ENCODE measurements around the gene HECW1. TPM values are rescaled to one million over a fixed set of nuclear protein-coding genes. Genes with fewer than 3 reads are reported as not detected.

HECW1 gene
- total and polyA plus RNA-seq, 2 donors (not counting 1 experiment from before 2014, with no cell fraction given): not detected

- H3K27ac ChIP-seq (ENCODE audit: low read length in 2 of 2): peak overlapping the region; percentile 19 to 65
- Mint-ChIP-seq H3K27me3 (no peaks in the 10 kb centered on the region), H3K4me3 (peak overlapping the region; percentile 72), H3K4me1 (peaks cover 76% of the 10 kb centered on the region), H3K9me3 (ENCODE audit: insufficient read depth) (no peaks in the 10 kb centered on the region), H3K27ac (peak overlapping the region; percentile 75)
- no peaks in the 10 kb centered on the region for H3K9me3 ChIP-seq (ENCODE audit: control extremely low read depth in 1 of 3, control insufficient read depth in 2 of 3, insufficient read depth in 1 of 3, low read length in 2 of 3)
- WGBS (ENCODE audit: insufficient coverage): 67% methylated on average over 1 of the region's 4 CpGs
- no peaks in the 10 kb centered on the region for H3K27me3 ChIP-seq (replicated peaks in 1 of 4; ENCODE audit: control extremely low read depth in 1 of 4, control insufficient read depth in 3 of 4, insufficient read depth in 4 of 4, low read length in 3 of 4)
- H3K36me3 ChIP-seq (replicated peaks in 1 of 2; ENCODE audit: control extremely low read depth in 1 of 2, control insufficient read depth in 1 of 2, extremely low read depth in 1 of 2, insufficient read depth in 2 of 2, low read length in 1 of 2): peaks cover 1 to 19% of the 10 kb centered on the region in 2 experiments
- peak overlapping the region; percentile 36 for H3K4me2 ChIP-seq (replicated peaks; ENCODE audit: low read depth, low read length, poor library complexity, severe bottlenecking)
- H3K4me3 ChIP-seq (ENCODE audit: control extremely low read depth in 1 of 5, extremely low read depth in 1 of 5, insufficient read depth in 1 of 5, low read depth in 2 of 5, low read length in 4 of 5): peak overlapping the region in 1 of 5 experiments; percentile 12
- intact Hi-C loops (cut with micrococcal nuclease): no loop called here
- no peak for ATAC-seq (ENCODE audit: low read depth)
- H3K9ac ChIP-seq (ENCODE audit: low read length): no peak overlapping the region
- H4K20me1 ChIP-seq (ENCODE audit: control insufficient read depth, insufficient read depth, low read length, poor library complexity, severe bottlenecking): peaks cover 70% of the 10 kb centered on the region
- no peak overlapping the region for H2AFZ ChIP-seq (ENCODE audit: insufficient read depth, low read depth, low read length, poor library complexity, severe bottlenecking)
- H3K4me1 ChIP-seq (ENCODE audit: control insufficient read depth in 2 of 2, insufficient read depth in 2 of 2, low read length in 2 of 2): peaks cover 70 to 87% of the 10 kb centered on the region in 2 donors
- POLR2A ChIA-PET: interaction anchor here (0.7 kb wide), 1 partner anchor 60 kb away, joined by 4 read pairs; no protein-coding TSS in a partner anchor
- CTCF ChIA-PET: interaction anchor here (1.0 to 13.1 kb wide), 4 partner anchors 9 to 138 kb away, joined by 3 to 721 read pairs (median 12); partner anchors contain the start of genes COA1 and STK17A
- peaks cover 100% of the 10 kb centered on the region for H3K79me2 ChIP-seq (ENCODE audit: control insufficient read depth, insufficient read depth, low read length)
- TF ChIP-seq CTCF (IDR thresholded peaks at IDR 0.05) (no peak), EZH2 (IDR thresholded peaks at IDR 0.05; ENCODE audit: borderline replicate concordance, insufficient read depth, low read depth, low read length, poor library complexity, severe bottlenecking) (no peak)
- no peak for DNase-seq
Observed at GRCh38 chr7:43591558-43592180, 479.2 kb downstream of the HECW1 start.

GRCh38 chr7:43592326-43592725 lies 479.9 kb downstream of the HECW1 start:
- H3K27ac Mint-ChIP-seq: peak overlapping the region; percentile 32
- H4K20me1 ChIP-seq (ENCODE audit: control insufficient read depth, insufficient read depth, low read length, poor library complexity, severe bottlenecking): peaks cover 77% of the 10 kb centered on the region
- H3K4me1 ChIP-seq (ENCODE audit: control insufficient read depth in 2 of 2, insufficient read depth in 2 of 2, low read length in 2 of 2): peaks cover 66 to 84% of the 10 kb centered on the region in 2 donors
- no peak for TF ChIP-seq EZH2 (IDR thresholded peaks at IDR 0.05; ENCODE audit: borderline replicate concordance, insufficient read depth, low read depth, low read length, poor library complexity, severe bottlenecking)
- TF ChIP-seq CTCF (IDR thresholded peaks at IDR 0.05): no peak
- no peak overlapping the region for H2AFZ ChIP-seq (ENCODE audit: insufficient read depth, low read depth, low read length, poor library complexity, severe bottlenecking)
- no peaks in the 10 kb centered on the region for H3K9me3 ChIP-seq (ENCODE audit: control extremely low read depth in 1 of 3, control insufficient read depth in 2 of 3, insufficient read depth in 1 of 3, low read length in 2 of 3)
- POLR2A ChIA-PET: interaction anchor here (0.6 kb wide), 1 partner anchor 10 kb away, joined by 4 read pairs; the partner anchor contains the start of gene STK17A
- ATAC-seq (ENCODE audit: low read depth) (no peak), DNase-seq (no peak)
- no peak overlapping the region for H3K4me3 ChIP-seq (ENCODE audit: control extremely low read depth in 1 of 5, extremely low read depth in 1 of 5, insufficient read depth in 1 of 5, low read depth in 2 of 5, low read length in 4 of 5)
- no peaks in the 10 kb centered on the region for H3K9me3 Mint-ChIP-seq (ENCODE audit: insufficient read depth)
- no peak overlapping the region for H3K9ac ChIP-seq (ENCODE audit: low read length)
- H3K36me3 ChIP-seq (replicated peaks in 1 of 2; ENCODE audit: control extremely low read depth in 1 of 2, control insufficient read depth in 1 of 2, extremely low read depth in 1 of 2, insufficient read depth in 2 of 2, low read length in 1 of 2): peaks cover 4 to 26% of the 10 kb centered on the region in 2 experiments
- CTCF ChIA-PET: interaction anchor here (1.3 to 13.1 kb wide), 3 partner anchors 10 to 107 kb away, joined by 3 to 721 read pairs (median 21); partner anchors contain the start of gene STK17A
- peaks cover 71% of the 10 kb centered on the region for H3K4me1 Mint-ChIP-seq
- H3K79me2 ChIP-seq (ENCODE audit: control insufficient read depth, insufficient read depth, low read length): peaks cover 100% of the 10 kb centered on the region
- peak overlapping the region in 1 of 2 donors; percentile 65 for H3K27ac ChIP-seq (ENCODE audit: low read length in 2 of 2)
- H3K27me3 Mint-ChIP-seq: no peaks in the 10 kb centered on the region
- no peaks in the 10 kb centered on the region for H3K27me3 ChIP-seq (replicated peaks in 1 of 4; ENCODE audit: control extremely low read depth in 1 of 4, control insufficient read depth in 3 of 4, insufficient read depth in 4 of 4, low read length in 3 of 4)
- no CpG with 5 or more reads among the region's 3 CpGs for WGBS (ENCODE audit: insufficient coverage)
- peak overlapping the region; percentile 43 for H3K4me2 ChIP-seq (replicated peaks; ENCODE audit: low read depth, low read length, poor library complexity, severe bottlenecking)
- H3K4me3 Mint-ChIP-seq: peak overlapping the region; percentile 42
- intact Hi-C loops (cut with micrococcal nuclease): no loop called here

Measured in B cell (primary cell).